ENCODE results near the gene RNF144A. TPM values are rescaled to one million over a fixed set of nuclear protein-coding genes. Genes with fewer than 3 reads are reported as not detected.

Gene RNF144A
- total RNA-seq, 4 donors from 2014 or later, result 27.3 to 47.3 (median 37.4) TPM

DNA sequence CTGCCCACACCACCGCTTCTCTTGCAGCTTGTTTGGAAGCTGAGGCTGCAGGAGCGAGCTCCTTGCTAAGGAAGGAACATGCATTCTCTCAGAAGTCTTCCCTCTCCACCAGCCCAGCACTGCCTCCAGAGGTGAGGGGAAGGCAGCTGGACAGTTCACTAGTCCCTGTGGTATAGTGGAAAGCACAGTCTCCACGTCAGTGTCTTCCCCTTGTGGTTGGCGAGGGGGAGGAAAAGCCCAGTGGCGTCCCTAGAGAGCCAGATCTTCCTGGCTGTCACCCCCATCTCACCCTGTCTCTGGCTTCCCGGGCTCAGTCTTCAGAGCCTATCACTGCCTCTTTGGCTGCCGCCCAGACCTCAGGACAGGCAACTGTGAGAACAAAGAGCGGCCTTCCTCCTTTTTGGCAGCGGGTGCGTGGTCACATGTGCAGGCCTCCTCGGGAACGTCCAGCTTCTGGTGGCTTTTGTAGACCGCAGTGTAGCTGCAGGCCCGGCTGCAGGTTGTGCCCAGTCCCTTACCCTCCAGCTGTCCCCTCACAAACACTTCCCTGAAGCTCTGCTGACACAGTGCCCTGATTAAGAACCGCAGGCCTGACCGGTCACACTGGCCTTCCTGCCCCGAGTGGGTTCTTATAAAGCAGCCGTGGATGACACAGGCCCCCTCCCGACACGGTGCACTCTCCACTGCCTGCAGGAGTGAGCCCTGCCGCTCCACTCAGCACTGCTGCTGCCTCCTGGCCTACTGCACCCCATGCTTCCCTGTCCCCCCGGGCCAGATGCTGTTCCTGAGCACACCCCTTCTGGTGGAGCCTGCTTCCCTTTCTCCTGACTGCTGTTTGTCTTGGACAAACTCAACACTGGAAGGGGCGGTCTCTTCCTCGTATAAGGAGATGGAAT, 90.9 kb downstream of the RNF144A start:
- H3K4me1 ChIP-seq, result peaks cover 0 to 62% (median 35%) of the 10 kb centered on the region in 4 donors
- WGBS, 2 donors, result 15 to 28% methylated on average over 17 to 23 of the region's 24 CpGs

GRCh38 chr2:7009207-7009911, 92.1 kb downstream of the RNF144A start:
- Histone ChIP-seq H3K4me1 (peaks cover 0 to 75% (median 35%) of the 10 kb centered on the region in 4 donors), H3K27me3 (no peaks in the 10 kb centered on the region), H3K9me3 (no peaks in the 10 kb centered on the region), H3K4me3 (no peak overlapping the region), H3K27ac (peak overlapping the region; percentile 30 to 86 (median 70)), H3K36me3 (no peaks in the 10 kb centered on the region)
- TF ChIP-seq POLR2A (IDR thresholded peaks at IDR 0.05) (no peak), CTCF (IDR thresholded peaks at IDR 0.05) (no peak), EP300 (IDR thresholded peaks at IDR 0.05) (no peak)
- WGBS, 2 donors, result 82 to 89% methylated on average over 11 of the region's 11 CpGs
- no peak for DNase-seq (ENCODE audit: low spot score in 2 of 2)

More for the DNA sequence above, 90.9 kb downstream of the RNF144A start:
- peak in 4 of 5 experiments; percentile 5 to 59 (median 28) for TF ChIP-seq CTCF (IDR thresholded peaks at IDR 0.05)
- peak in 1 of 2 donors; percentile 73 for TF ChIP-seq EP300 (IDR thresholded peaks at IDR 0.05)
- TF ChIP-seq POLR2A (IDR thresholded peaks at IDR 0.05), result no peak
- Histone ChIP-seq H3K27ac (peak overlapping the region in 3 of 4 donors; percentile 36 to 86 (median 81)), H3K36me3 (peaks cover 0 to 6% (median 0%) of the 10 kb centered on the region in 3 donors), H3K27me3 (no peaks in the 10 kb centered on the region), H3K9me3 (no peaks in the 10 kb centered on the region), H3K4me3 (peak overlapping the region in 1 of 4 donors; percentile 4)
- peak; percentile 86 to 91 for DNase-seq (ENCODE audit: low spot score in 2 of 2)

DNA sequence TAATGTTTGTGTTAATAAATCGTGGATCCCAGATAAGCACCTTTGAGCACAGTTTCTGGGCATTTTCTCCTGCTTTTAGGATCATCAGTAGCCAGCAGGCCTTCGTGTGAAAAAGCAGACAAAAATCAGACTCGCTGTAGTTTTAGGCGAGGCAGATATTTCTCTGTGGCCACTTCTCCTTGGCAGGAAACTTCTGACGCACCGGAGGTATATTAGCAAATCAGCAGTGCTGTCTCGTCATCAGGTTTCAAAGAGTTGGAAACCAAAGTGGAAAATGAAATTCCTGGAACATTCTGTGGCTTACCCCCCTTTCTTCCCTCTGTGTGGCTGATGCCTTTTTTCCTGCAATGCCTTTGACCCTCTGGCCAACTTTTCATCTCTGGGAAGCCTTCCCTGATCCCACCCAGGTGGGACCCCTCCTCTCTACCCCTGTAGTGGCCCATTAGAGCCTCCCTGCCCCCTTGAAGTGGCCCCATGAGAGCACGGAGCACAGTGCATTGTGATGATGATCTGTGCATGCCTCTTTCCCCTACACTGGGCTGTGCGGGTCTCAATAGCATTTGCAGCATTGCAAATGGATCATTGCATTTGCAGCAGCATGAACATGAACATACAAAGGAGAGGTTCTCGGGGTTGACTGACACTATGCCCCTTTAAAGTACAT, 93.3 kb downstream of the RNF144A start:
- peak; percentile 50 to 90 for TF ChIP-seq EP300 (IDR thresholded peaks at IDR 0.05)
- no peak for TF ChIP-seq CTCF (IDR thresholded peaks at IDR 0.05)
- TF ChIP-seq POLR2A (IDR thresholded peaks at IDR 0.05), result peak in 1 of 2 donors; percentile 35
- Histone ChIP-seq H3K36me3 (no peaks in the 10 kb centered on the region), H3K27ac (peak overlapping the region; percentile 30 to 86 (median 70)), H3K4me1 (peaks cover 0 to 85% (median 35%) of the 10 kb centered on the region in 4 donors), H3K27me3 (no peaks in the 10 kb centered on the region), H3K9me3 (no peaks in the 10 kb centered on the region), H3K4me3 (no peak overlapping the region)
- peak in 1 of 2 donors; percentile 71 for DNase-seq (ENCODE audit: low spot score in 2 of 2)
- WGBS, 2 donors, result 58 to 66% methylated on average over 10 of the region's 10 CpGs

DNA sequence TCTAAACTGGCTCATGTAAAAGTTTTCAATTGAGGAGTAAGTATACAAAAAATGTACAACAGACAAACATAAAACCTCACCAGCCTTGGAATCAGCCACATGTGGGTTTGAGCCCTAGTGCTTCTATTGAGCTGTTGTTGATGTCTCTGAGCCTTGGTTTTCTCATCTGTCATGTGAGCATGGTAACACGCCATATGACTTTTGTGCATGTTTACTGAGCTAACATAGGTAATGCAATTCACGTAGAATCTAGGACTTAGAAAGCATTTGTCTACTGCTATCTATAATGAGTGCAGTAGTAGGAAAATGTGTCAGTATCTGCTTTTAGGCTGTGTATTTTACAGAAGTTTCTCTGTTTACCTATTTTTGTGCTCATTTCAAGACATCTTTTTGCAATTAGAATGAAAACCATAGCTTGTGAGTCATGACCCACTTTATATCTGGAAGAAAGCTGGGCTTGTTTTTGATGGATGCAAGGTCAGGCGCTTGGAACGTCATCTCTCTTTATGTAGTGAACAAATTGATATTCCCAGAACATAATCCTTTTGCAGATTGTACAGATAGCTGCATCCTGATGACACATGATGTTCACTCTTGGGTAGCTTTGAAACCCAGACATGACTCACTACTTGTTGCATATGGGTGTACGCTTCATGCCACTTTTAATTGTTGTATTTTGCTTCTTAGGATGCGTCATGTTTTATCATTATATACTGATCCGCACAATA, 94.3 kb downstream of the RNF144A start:
- Histone ChIP-seq H3K4me3 (no peak overlapping the region), H3K9me3 (no peaks in the 10 kb centered on the region), H3K4me1 (peaks cover 0 to 90% (median 35%) of the 10 kb centered on the region in 4 donors), H3K36me3 (no peaks in the 10 kb centered on the region), H3K27ac (peak overlapping the region in 2 of 4 donors; percentile 53 to 86), H3K27me3 (no peaks in the 10 kb centered on the region)
- WGBS, 2 donors, result 72% methylated on average over 7 of the region's 7 CpGs
- no peak for TF ChIP-seq POLR2A (IDR thresholded peaks at IDR 0.05)
- TF ChIP-seq CTCF (IDR thresholded peaks at IDR 0.05), result no peak
- TF ChIP-seq EP300 (IDR thresholded peaks at IDR 0.05), result no peak
- no peak for DNase-seq (ENCODE audit: low spot score in 2 of 2)

All from tibial nerve (tissue), 4 donors.